ENCODE results near the gene ADGB.

Gene ADGB

GRCh38 chr6:146635165-146635564 lies 36.4 kb downstream of the ADGB start:
- DNase-seq, result no peak

- no peak for DNase-seq
Observed at GRCh38 chr6:146636481-146636880, 37.7 kb downstream of the ADGB start.

GRCh38 chr6:146642921-146643320 lies 44.1 kb downstream of the ADGB start:
- no peak for DNase-seq

GRCh38 chr6:146650799-146651481 lies 52.2 kb downstream of the ADGB start:
- no peak for DNase-seq

- DNase-seq, result no peak
Observed at GRCh38 chr6:146651482-146651863, 52.7 kb downstream of the ADGB start.

- DNase-seq, result no peak
Observed at GRCh38 chr6:146657432-146657831, 58.7 kb downstream of the ADGB start.

GRCh38 chr6:146664871-146665360 lies 66.1 kb downstream of the ADGB start:
- no peak for DNase-seq

GRCh38 chr6:146666909-146667308 lies 68.1 kb downstream of the ADGB start:
- no peak for DNase-seq

- no peak for DNase-seq
Observed at GRCh38 chr6:146670161-146670560, 71.4 kb downstream of the ADGB start.

GRCh38 chr6:146673069-146673468 lies 74.3 kb downstream of the ADGB start:
- DNase-seq, result no peak

GRCh38 chr6:146679386-146679785 lies 80.6 kb downstream of the ADGB start:
- DNase-seq, result no peak

- no peak for DNase-seq
Observed at GRCh38 chr6:146682919-146683318, 84.1 kb downstream of the ADGB start.

GRCh38 chr6:146689806-146690205 lies 91.0 kb downstream of the ADGB start:
- no peak for DNase-seq

- DNase-seq, result no peak
Observed at GRCh38 chr6:146693342-146693741, 94.6 kb downstream of the ADGB start.

- DNase-seq, result no peak
Observed at GRCh38 chr6:146697921-146698320, 99.1 kb downstream of the ADGB start.

- DNase-seq, result peak in 11 of 14 donors; percentile 17 to 51 (median 40)
Observed at GRCh38 chr6:146700078-146700686, 101.4 kb downstream of the ADGB start.

GRCh38 chr6:146701632-146702031 lies 102.9 kb downstream of the ADGB start:
- DNase-seq, result no peak

- no peak for DNase-seq
Observed at GRCh38 chr6:146709036-146709622, 110.4 kb downstream of the ADGB start.

- DNase-seq, result no peak
Observed at GRCh38 chr6:146719387-146719786, 120.6 kb downstream of the ADGB start.

GRCh38 chr6:146739696-146740095 lies 140.9 kb downstream of the ADGB start:
- DNase-seq, result no peak

GRCh38 chr6:146741609-146742008 lies 142.8 kb downstream of the ADGB start:
- DNase-seq, result no peak

GRCh38 chr6:146753306-146753705 lies 154.5 kb downstream of the ADGB start:
- DNase-seq, result no peak

- DNase-seq, result no peak
Observed at GRCh38 chr6:146767632-146768031, 168.9 kb downstream of the ADGB start.

GRCh38 chr6:146768722-146769121 lies 169.9 kb downstream of the ADGB start:
- no peak for DNase-seq

Measured in C1 segment of cervical spinal cord (tissue), 14 donors.